Neural cell (in vitro differentiated cells): Measurements from ENCODE around the gene HSP90AA1.

Experiments used
- EP300 ChIP-seq: fragments of 450-650 bp; conservative IDR thresholded peaks from 2 replicates; pipeline ENCODE4 v1.6.1; 2014; ENCODE audit warnings: antibody characterized with exemption, mild to moderate bottlenecking, moderate library complexity; ENCODE audit not compliant: poor library complexity, severe bottlenecking
- EZH2 ChIP-seq: fragments of 200-600, 300-800 bp; shearing (Covaris generic), sonication (generic); IDR thresholded peaks from 2 replicates; pipeline ENCODE4 v1.6.1; 2014; ENCODE audit warnings: antibody characterized with exemption, low read length, borderline replicate concordance, mild to moderate bottlenecking; ENCODE audit not compliant: insufficient read depth, poor library complexity, severe bottlenecking
- MXI1 ChIP-seq: fragments of 450-650 bp; conservative IDR thresholded peaks from 2 replicates; pipeline ENCODE4 v1.6.1; 2014; ENCODE audit warnings: antibody characterized with exemption, mild to moderate bottlenecking; ENCODE audit not compliant: poor library complexity, severe bottlenecking
- POLR2AphosphoS5 ChIP-seq: IDR thresholded peaks from 2 replicates; pipeline ENCODE4 v1.6.1; 2012
- RAD21 ChIP-seq: fragments of 450-650 bp; conservative IDR thresholded peaks from 2 replicates; pipeline ENCODE4 v1.6.1; 2014; ENCODE audit warnings: antibody characterized with exemption, mild to moderate bottlenecking, moderate library complexity
- REST ChIP-seq: IDR thresholded peaks from 2 replicates; pipeline ENCODE4 v1.6.1; 2012; ENCODE audit warnings: borderline replicate concordance
- SMC3 ChIP-seq: fragments of 450-650 bp; conservative IDR thresholded peaks from 2 replicates; pipeline ENCODE4 v1.6.1; 2014; ENCODE audit warnings: antibody characterized with exemption, mild to moderate bottlenecking, moderate library complexity; ENCODE audit not compliant: poor library complexity
- TAF1 ChIP-seq: IDR thresholded peaks from 2 replicates; pipeline ENCODE4 v1.6.1; 2012; ENCODE audit warnings: low read depth
- TF ChIP-seq, protein P1 (sequence below): fragments of 450-650 bp; IDR thresholded peaks from 2 replicates; pipeline ENCODE4 v1.5.1; 2014; ENCODE audit warnings: antibody characterized with exemption, mild to moderate bottlenecking, moderate library complexity; ENCODE audit not compliant: poor library complexity, severe bottlenecking

- TF ChIP-seq MXI1 (no peak), POLR2AphosphoS5 (no peak), TAF1 (no peak), EZH2 (no peak), EP300 (no peak), RAD21 (no peak), REST (no peak), SMC3 (no peak)
- TF ChIP-seq, protein P1, sequence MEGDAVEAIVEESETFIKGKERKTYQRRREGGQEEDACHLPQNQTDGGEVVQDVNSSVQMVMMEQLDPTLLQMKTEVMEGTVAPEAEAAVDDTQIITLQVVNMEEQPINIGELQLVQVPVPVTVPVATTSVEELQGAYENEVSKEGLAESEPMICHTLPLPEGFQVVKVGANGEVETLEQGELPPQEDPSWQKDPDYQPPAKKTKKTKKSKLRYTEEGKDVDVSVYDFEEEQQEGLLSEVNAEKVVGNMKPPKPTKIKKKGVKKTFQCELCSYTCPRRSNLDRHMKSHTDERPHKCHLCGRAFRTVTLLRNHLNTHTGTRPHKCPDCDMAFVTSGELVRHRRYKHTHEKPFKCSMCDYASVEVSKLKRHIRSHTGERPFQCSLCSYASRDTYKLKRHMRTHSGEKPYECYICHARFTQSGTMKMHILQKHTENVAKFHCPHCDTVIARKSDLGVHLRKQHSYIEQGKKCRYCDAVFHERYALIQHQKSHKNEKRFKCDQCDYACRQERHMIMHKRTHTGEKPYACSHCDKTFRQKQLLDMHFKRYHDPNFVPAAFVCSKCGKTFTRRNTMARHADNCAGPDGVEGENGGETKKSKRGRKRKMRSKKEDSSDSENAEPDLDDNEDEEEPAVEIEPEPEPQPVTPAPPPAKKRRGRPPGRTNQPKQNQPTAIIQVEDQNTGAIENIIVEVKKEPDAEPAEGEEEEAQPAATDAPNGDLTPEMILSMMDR, result no peak
Observed at GRCh38 chr14:102058146-102058545, 28.7 kb downstream of the HSP90AA1 start.
